ENCODE data around the gene SLFN12. TPM values are rescaled to one million over a fixed set of nuclear protein-coding genes. Genes with fewer than 3 reads are reported as not detected.
A peak's percentile ranks its signal among the peaks of the same experiment; 100 is the strongest.

The SLFN12 gene
- total RNA-seq, 4 donors from 2014 or later, result 11.6 to 20.1 (median 15.9) TPM

GRCh38 chr17:35448899-35449227, 16.6 kb upstream of the SLFN12 start:
- 28 to 34% methylated on average over 12 to 16 of the region's 16 CpGs for WGBS, 2 donors
- TF ChIP-seq POLR2A (IDR thresholded peaks at IDR 0.05) (no peak), EP300 (IDR thresholded peaks at IDR 0.05) (no peak)
- TF ChIP-seq, protein P1, sequence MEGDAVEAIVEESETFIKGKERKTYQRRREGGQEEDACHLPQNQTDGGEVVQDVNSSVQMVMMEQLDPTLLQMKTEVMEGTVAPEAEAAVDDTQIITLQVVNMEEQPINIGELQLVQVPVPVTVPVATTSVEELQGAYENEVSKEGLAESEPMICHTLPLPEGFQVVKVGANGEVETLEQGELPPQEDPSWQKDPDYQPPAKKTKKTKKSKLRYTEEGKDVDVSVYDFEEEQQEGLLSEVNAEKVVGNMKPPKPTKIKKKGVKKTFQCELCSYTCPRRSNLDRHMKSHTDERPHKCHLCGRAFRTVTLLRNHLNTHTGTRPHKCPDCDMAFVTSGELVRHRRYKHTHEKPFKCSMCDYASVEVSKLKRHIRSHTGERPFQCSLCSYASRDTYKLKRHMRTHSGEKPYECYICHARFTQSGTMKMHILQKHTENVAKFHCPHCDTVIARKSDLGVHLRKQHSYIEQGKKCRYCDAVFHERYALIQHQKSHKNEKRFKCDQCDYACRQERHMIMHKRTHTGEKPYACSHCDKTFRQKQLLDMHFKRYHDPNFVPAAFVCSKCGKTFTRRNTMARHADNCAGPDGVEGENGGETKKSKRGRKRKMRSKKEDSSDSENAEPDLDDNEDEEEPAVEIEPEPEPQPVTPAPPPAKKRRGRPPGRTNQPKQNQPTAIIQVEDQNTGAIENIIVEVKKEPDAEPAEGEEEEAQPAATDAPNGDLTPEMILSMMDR (IDR thresholded peaks at IDR 0.05), result no peak
- DNase-seq (ENCODE audit: low spot score in 2 of 2), result no peak
- H3K4me3 ChIP-seq, result peak overlapping the region; percentile 44 to 65 (median 58)
- peaks cover 0 to 12% of the 10 kb centered on the region in 2 donors for H3K27me3 ChIP-seq
- H3K9me3 ChIP-seq, result no peaks in the 10 kb centered on the region
- peaks cover 0 to 24% (median 7%) of the 10 kb centered on the region in 4 donors for H3K4me1 ChIP-seq
- H3K36me3 ChIP-seq, result no peaks in the 10 kb centered on the region
- H3K27ac ChIP-seq, result peak overlapping the region in 2 of 4 donors; percentile 41 to 66

- Histone ChIP-seq H3K27ac (peak within 1 kb of the TSS; percentile 9 to 67 (median 54)), H3K27me3 (peaks cover 0 to 12% of the 10 kb centered on the region in 2 donors), H3K4me3 (peak within 1 kb of the TSS; percentile 44 to 65 (median 58)), H3K9me3 (no peaks in the 10 kb centered on the region), H3K36me3 (no peaks in the 10 kb centered on the region), H3K4me1 (peaks cover 0 to 24% (median 7%) of the 10 kb centered on the region in 4 donors)
- DNase-seq (ENCODE audit: low spot score in 2 of 2), result peak; percentile 31 to 39
- 1% methylated on average over 37 to 40 of the region's 44 CpGs for WGBS, 2 donors
- TF ChIP-seq, protein P1 (IDR thresholded peaks at IDR 0.05), result no peak
- TF ChIP-seq EP300 (IDR thresholded peaks at IDR 0.05), result no peak
- TF ChIP-seq POLR2A (IDR thresholded peaks at IDR 0.05), result no peak
Measured at GRCh38 chr17:35448214-35448898, 16.1 kb upstream of the SLFN12 start, which contains the start of gene SLFN13. TSS of gene SLFN13 (minus strand) at chr17:35448766. CDS start at chr17:35445680, 3,086 bp downstream.

GRCh38 chr17:35447499-35447898, 15.2 kb upstream of the SLFN12 start:
- 26 to 31% methylated on average over 3 of the region's 3 CpGs for whole genome bisulfite sequencing, 2 donors

GRCh38 chr17:35438433-35438832, 6.1 kb upstream of the SLFN12 start:
- no peaks in the 10 kb centered on the region for H3K9me3 ChIP-seq
- H3K36me3 ChIP-seq, result no peaks in the 10 kb centered on the region
- no peak overlapping the region for H3K27ac ChIP-seq
- TF ChIP-seq, protein P1 (IDR thresholded peaks at IDR 0.05), result no peak
- TF ChIP-seq EP300 (IDR thresholded peaks at IDR 0.05) (no peak), POLR2A (IDR thresholded peaks at IDR 0.05) (no peak)
- peaks cover 0 to 19% (median 5%) of the 10 kb centered on the region in 4 donors for H3K4me1 ChIP-seq
- DNase-seq (ENCODE audit: low spot score in 2 of 2), result no peak
- no peaks in the 10 kb centered on the region for H3K27me3 ChIP-seq
- no peak overlapping the region for H3K4me3 ChIP-seq

More at GRCh38 chr17:35447499-35447898, 15.2 kb upstream of the SLFN12 start:
- DNase-seq (ENCODE audit: low spot score in 2 of 2), result no peak
- Histone ChIP-seq H3K27ac (peak overlapping the region in 2 of 4 donors; percentile 33 to 41), H3K4me3 (peak overlapping the region; percentile 44 to 65 (median 58)), H3K27me3 (peaks cover 0 to 12% of the 10 kb centered on the region in 2 donors), H3K4me1 (peaks cover 0 to 24% (median 7%) of the 10 kb centered on the region in 4 donors), H3K36me3 (no peaks in the 10 kb centered on the region), H3K9me3 (no peaks in the 10 kb centered on the region)
- TF ChIP-seq, protein P1 (IDR thresholded peaks at IDR 0.05), result no peak
- TF ChIP-seq POLR2A (IDR thresholded peaks at IDR 0.05) (no peak), EP300 (IDR thresholded peaks at IDR 0.05) (no peak)
